ENCODE measurements around the gene HINT2.

Gene HINT2

DNA sequence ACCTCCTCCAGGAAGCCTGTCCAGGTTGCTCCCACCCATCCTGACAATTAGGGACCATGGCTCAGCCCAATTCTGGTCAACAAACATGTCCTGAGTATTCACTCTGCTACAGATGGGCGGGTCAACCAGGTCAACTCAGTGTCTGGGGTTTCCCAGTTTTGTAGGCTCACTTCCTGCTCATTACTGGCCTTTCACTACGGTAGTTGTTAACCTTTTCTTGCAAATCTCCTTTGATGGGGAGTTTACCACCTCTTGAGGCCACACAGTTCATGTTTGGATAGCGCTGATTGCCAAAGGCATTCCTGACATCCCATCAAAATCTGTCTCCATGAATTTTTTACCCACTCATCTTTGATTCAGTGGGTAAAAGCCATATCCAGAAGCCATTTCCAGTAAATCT, 28.0 kb upstream of the HINT2 start:
- peaks cover 29% of the 10 kb centered on the region for H3K36me3 ChIP-seq (replicated peaks; ENCODE audit: low read depth, low read length)
- H3K27me3 ChIP-seq (ENCODE audit: low read depth, low read length) = no peaks in the 10 kb centered on the region
- H3K27ac ChIP-seq (ENCODE audit: low read length) = no peak overlapping the region; the same call in 1 of the 2 replicates
- H3K4me2 ChIP-seq (ENCODE audit: low read length) = peak overlapping the region; percentile 46
- H3K4me3 ChIP-seq (ENCODE audit: low read length) = peak overlapping the region; percentile 5; the same call in 1 of the 2 replicates
- no peaks in the 10 kb centered on the region for H4K20me1 ChIP-seq (ENCODE audit: insufficient read depth, low read length)
- TF ChIP-seq EZH2phosphoT487 (IDR thresholded peaks at IDR 0.05; ENCODE audit: low read depth) (no peak), CTCF (IDR thresholded peaks at IDR 0.05; ENCODE audit: low read depth, low read length) (no peak)
- peaks cover 49% of the 10 kb centered on the region for H3K4me1 ChIP-seq (ENCODE audit: low read length)
- H3K9me3 ChIP-seq (ENCODE audit: insufficient read depth, low read length) = no peaks in the 10 kb centered on the region
- no peaks in the 10 kb centered on the region for H3K79me2 ChIP-seq (ENCODE audit: low read length)
- peak overlapping the region; percentile 17; the same call in 1 of the 2 replicates for H3K9ac ChIP-seq (ENCODE audit: low read length)
- H2AFZ ChIP-seq (ENCODE audit: low read depth, low read length) = no peak overlapping the region

DNA sequence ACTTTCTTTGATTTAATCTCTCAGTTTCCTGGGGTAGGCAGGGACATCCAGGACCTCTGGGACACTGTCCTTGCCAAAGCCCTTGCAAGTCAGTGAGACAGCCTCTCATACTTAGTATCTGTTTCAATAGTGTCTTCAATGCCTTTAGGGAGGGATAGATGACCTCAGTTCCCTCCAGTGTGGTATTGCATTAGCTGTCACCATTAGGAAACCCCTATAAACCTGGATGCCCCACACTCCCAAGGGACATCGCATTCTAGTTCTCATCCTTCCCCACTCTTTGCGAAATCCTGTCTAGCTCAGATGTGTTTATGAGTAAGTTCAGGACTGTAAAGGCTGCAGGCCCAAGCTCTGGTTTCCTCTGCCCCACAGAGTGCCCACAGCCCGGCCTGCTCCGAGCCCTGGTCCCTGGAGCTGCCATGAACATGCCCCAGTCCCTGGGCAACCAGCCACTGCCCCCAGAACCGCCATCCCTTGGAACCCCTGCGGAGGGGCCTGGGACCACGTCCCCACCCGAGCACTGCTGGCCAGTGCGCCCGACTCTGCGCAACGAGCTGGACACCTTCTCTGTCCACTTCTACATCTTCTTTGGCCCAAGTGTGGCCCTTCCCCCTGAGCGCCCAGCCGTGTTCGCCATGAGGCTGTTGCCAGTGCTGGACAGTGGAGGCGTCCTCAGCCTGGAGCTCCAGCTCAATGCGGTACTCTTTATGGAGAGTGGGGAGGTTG, 27.3 kb upstream of the HINT2 start:
- Histone ChIP-seq H3K36me3 (replicated peaks; ENCODE audit: low read depth, low read length) (peaks cover 26% of the 10 kb centered on the region), H3K9ac (ENCODE audit: low read length) (peak overlapping the region; percentile 17; the same call in 1 of the 2 replicates), H3K4me3 (ENCODE audit: low read length) (peak overlapping the region; percentile 5; the same call in 1 of the 2 replicates), H3K4me1 (ENCODE audit: low read length) (peaks cover 42% of the 10 kb centered on the region), H3K27me3 (ENCODE audit: low read depth, low read length) (no peaks in the 10 kb centered on the region), H3K27ac (ENCODE audit: low read length) (no peak overlapping the region; the same call in 1 of the 2 replicates), H4K20me1 (ENCODE audit: insufficient read depth, low read length) (no peaks in the 10 kb centered on the region), H2AFZ (ENCODE audit: low read depth, low read length) (no peak overlapping the region), H3K79me2 (ENCODE audit: low read length) (no peaks in the 10 kb centered on the region), H3K9me3 (ENCODE audit: insufficient read depth, low read length) (no peaks in the 10 kb centered on the region), H3K4me2 (ENCODE audit: low read length) (peak overlapping the region; percentile 46)
- TF ChIP-seq EZH2phosphoT487 (IDR thresholded peaks at IDR 0.05; ENCODE audit: low read depth) = no peak
- TF ChIP-seq CTCF (IDR thresholded peaks at IDR 0.05; ENCODE audit: low read depth, low read length) = no peak

DNA sequence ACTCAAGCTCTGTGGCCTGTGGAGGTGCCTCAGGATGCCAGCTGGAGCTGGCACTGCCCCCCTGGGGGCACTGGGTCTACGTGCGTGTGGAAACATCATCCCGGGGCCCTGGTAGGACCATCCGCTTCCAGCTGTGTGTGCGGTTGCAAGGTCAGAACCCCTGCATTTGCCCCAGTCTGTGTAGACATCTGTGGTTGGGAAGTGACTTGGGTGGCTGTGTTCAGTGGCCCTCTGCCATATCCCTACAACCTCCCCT, 26.7 kb upstream of the HINT2 start:
- H3K27me3 ChIP-seq (ENCODE audit: low read depth, low read length) = no peaks in the 10 kb centered on the region
- no peak overlapping the region for H2AFZ ChIP-seq (ENCODE audit: low read depth, low read length)
- no peak overlapping the region for H3K27ac ChIP-seq (ENCODE audit: low read length)
- H4K20me1 ChIP-seq (ENCODE audit: insufficient read depth, low read length) = no peaks in the 10 kb centered on the region
- no peaks in the 10 kb centered on the region for H3K79me2 ChIP-seq (ENCODE audit: low read length)
- H3K4me1 ChIP-seq (ENCODE audit: low read length) = peaks cover 40% of the 10 kb centered on the region
- no peak overlapping the region for H3K4me3 ChIP-seq (ENCODE audit: low read length)
- H3K4me2 ChIP-seq (ENCODE audit: low read length) = no peak overlapping the region
- peaks cover 23% of the 10 kb centered on the region for H3K36me3 ChIP-seq (replicated peaks; ENCODE audit: low read depth, low read length)
- no peak for TF ChIP-seq EZH2phosphoT487 (IDR thresholded peaks at IDR 0.05; ENCODE audit: low read depth)
- no peak for TF ChIP-seq CTCF (IDR thresholded peaks at IDR 0.05; ENCODE audit: low read depth, low read length)
- no peak overlapping the region for H3K9ac ChIP-seq (ENCODE audit: low read length)
- no peaks in the 10 kb centered on the region for H3K9me3 ChIP-seq (ENCODE audit: insufficient read depth, low read length)

DNA sequence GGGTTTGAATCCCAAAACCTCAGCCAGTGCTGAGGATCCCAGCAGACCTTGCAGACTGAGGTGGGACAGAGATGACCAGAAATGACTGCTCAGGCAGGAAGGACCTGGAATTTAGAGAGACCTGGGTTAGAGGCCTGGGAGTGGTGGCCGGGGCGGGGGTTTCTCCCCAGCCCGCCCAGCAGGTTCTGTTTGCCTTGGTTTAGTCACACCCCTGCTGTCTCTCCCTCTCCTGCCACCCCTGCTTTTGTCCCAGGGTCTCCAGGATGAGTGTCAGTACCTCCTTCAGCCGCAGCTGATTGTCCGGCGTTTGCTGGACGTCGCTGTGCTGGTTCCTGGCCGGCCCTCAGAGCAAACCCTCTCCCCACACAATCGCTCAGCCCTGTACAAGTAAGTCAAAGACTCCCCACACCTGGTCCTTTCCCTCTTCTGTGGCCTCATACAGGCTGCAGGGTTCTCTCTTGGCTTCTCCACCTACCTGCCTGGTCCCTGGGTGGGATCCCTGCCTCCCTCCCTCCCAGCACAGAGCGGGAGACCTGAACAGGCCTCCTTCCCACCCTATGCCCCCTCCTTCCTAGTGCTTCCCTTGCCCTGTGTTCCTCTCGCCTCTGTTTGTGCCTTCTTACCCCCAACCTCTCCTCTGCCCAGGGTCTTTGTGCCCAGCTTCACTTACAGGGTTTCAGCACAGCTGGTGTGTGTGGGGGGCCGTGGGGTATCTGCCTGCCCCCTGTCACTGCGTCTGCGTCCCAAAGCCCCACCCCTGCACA, 26.2 kb upstream of the HINT2 start:
- no peaks in the 10 kb centered on the region for H3K9me3 ChIP-seq (ENCODE audit: insufficient read depth, low read length)
- H2AFZ ChIP-seq (ENCODE audit: low read depth, low read length) = no peak overlapping the region
- no peak overlapping the region for H3K27ac ChIP-seq (ENCODE audit: low read length)
- H3K9ac ChIP-seq (ENCODE audit: low read length) = no peak overlapping the region
- no peak for TF ChIP-seq EZH2phosphoT487 (IDR thresholded peaks at IDR 0.05; ENCODE audit: low read depth)
- TF ChIP-seq CTCF (IDR thresholded peaks at IDR 0.05; ENCODE audit: low read depth, low read length) = no peak
- H3K79me2 ChIP-seq (ENCODE audit: low read length) = no peaks in the 10 kb centered on the region
- no peak overlapping the region for H3K4me2 ChIP-seq (ENCODE audit: low read length)
- no peaks in the 10 kb centered on the region for H4K20me1 ChIP-seq (ENCODE audit: insufficient read depth, low read length)
- peaks cover 40% of the 10 kb centered on the region for H3K4me1 ChIP-seq (ENCODE audit: low read length)
- H3K36me3 ChIP-seq (replicated peaks; ENCODE audit: low read depth, low read length) = peaks cover 23% of the 10 kb centered on the region
- no peak overlapping the region for H3K4me3 ChIP-seq (ENCODE audit: low read length)
- H3K27me3 ChIP-seq (ENCODE audit: low read depth, low read length) = no peaks in the 10 kb centered on the region

Data from OCI-LY3 (cell line).